NT2/D1 (cell line): ENCODE results near the gene EML3.

Experiments used
- SUZ12 ChIP-seq: IDR thresholded peaks from 2 replicates; pipeline ENCODE4 v1.6.1; 2011; ENCODE audit not compliant: insufficient read length, insufficient read depth; ENCODE audit errors: extremely low read depth
- ZNF274 ChIP-seq: IDR thresholded peaks from 2 replicates; pipeline ENCODE4 v1.6.1; 2011; ENCODE audit warnings: mild to moderate bottlenecking, low read depth, low read length

- TF ChIP-seq ZNF274 (no peak), SUZ12 (no peak)
Observed at GRCh38 chr11:62555464-62556107, 57.0 kb downstream of the EML3 start.
